ENCODE results near the gene KLHL24. TPM values are rescaled to one million over a fixed set of nuclear protein-coding genes. Genes with fewer than 3 reads are reported as not detected.

Gene KLHL24
- total and polyA plus RNA-seq, 2 of the 13 experiments (the other 11 are each of a cell fraction or from before 2014, with no cell fraction given), result 6.9 to 15.7 TPM

DNA sequence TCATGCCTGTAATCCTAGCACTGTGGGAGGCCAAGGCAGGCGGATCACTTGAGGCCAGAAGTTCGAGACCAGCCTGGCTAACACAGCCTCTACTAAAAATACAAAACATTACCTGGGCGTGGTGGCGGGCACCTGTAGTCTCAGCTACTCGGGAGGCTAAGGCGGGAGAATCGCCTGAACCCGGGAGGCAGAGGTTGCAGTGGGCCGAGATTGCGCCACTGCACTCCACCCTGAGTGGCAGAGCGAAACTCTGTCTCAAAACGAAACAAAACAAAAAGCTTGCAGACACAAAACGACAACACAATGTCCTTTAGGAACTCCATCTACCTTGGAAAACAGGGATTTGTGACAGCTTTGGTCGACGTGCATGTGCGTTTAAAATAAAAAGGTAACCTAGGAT, 716 bp upstream of the KLHL24 start (continued):
- TF ChIP-seq PAXIP1 (CRISPR knock-in tag; conservative IDR thresholded peaks at IDR 0.05) (no peak), ASH2L (IDR thresholded peaks at IDR 0.05; ENCODE audit: insufficient read length, low read depth, low read length) (no peak), CEBPB (IDR thresholded peaks at IDR 0.05; ENCODE audit: borderline replicate concordance, low read depth, low read length) (0 out of 2 replicates have a peak, but pooled peaks have one; percentile 4), ZNF460 (CRISPR knock-in tag; IDR thresholded peaks at IDR 0.05; ENCODE audit: borderline replicate concordance) (peak; percentile 96), ZBTB38 (CRISPR knock-in tag; IDR thresholded peaks at IDR 0.05) (0 out of 2 replicates have a peak, but pooled peaks have one; percentile 46), ZNF792 (CRISPR knock-in tag; IDR thresholded peaks at IDR 0.05) (no peak), PRDM10 (CRISPR knock-in tag; IDR thresholded peaks at IDR 0.05; ENCODE audit: low read depth) (no peak), CHD4 (IDR thresholded peaks at IDR 0.05; ENCODE audit: borderline replicate concordance, low read length) (no peak), KDM1A (CRISPR knock-in tag; IDR thresholded peaks at IDR 0.05) (peak; percentile 21; the same call in 1 of the 2 replicates), HOXA9 (CRISPR knock-in tag; IDR thresholded peaks at IDR 0.05; ENCODE audit: borderline replicate concordance) (no peak), ZNF333 (CRISPR knock-in tag; IDR thresholded peaks at IDR 0.05; ENCODE audit: borderline replicate concordance) (no peak), NR2F1 (CRISPR knock-in tag; IDR thresholded peaks at IDR 0.05) (no peak), TFE3 (CRISPR knock-in tag; IDR thresholded peaks at IDR 0.05) (no peak), JUNB (CRISPR knock-in tag; IDR thresholded peaks at IDR 0.05; ENCODE audit: borderline replicate concordance) (no peak), ZUFSP (CRISPR knock-in tag; IDR thresholded peaks at IDR 0.05; ENCODE audit: borderline replicate concordance) (no peak)
- TF ChIP-seq, protein P1, sequence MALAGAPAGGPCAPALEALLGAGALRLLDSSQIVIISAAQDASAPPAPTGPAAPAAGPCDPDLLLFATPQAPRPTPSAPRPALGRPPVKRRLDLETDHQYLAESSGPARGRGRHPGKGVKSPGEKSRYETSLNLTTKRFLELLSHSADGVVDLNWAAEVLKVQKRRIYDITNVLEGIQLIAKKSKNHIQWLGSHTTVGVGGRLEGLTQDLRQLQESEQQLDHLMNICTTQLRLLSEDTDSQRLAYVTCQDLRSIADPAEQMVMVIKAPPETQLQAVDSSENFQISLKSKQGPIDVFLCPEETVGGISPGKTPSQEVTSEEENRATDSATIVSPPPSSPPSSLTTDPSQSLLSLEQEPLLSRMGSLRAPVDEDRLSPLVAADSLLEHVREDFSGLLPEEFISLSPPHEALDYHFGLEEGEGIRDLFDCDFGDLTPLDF (CRISPR knock-in tag; IDR thresholded peaks at IDR 0.05), result peak; percentile 57

All from HepG2 (cell line).